ENCODE measurements around the gene PTPRN2.

Gene PTPRN2

GRCh38 chr7:157827863-157828160 is 759.8 kb downstream of the PTPRN2 start:
- no peak for DNase-seq

- DNase-seq = no peak
These were observed 760.4 kb downstream of the PTPRN2 start for GRCh38 chr7:157827045-157827862.

GRCh38 chr7:157826566-157826965 is 761.1 kb downstream of the PTPRN2 start:
- no peak for DNase-seq

- DNase-seq = no peak
These were observed 762.3 kb downstream of the PTPRN2 start for GRCh38 chr7:157825325-157825724.

GRCh38 chr7:157824819-157825121 is 762.9 kb downstream of the PTPRN2 start:
- DNase-seq = no peak

GRCh38 chr7:157824011-157824818 is 763.4 kb downstream of the PTPRN2 start:
- no peak for DNase-seq

GRCh38 chr7:157822688-157823031 is 765.0 kb downstream of the PTPRN2 start:
- DNase-seq = no peak

- DNase-seq = no peak
These were observed 765.5 kb downstream of the PTPRN2 start for GRCh38 chr7:157821959-157822687.

- DNase-seq = no peak
These were observed 766.8 kb downstream of the PTPRN2 start for GRCh38 chr7:157820796-157821195.

- DNase-seq = no peak
These were observed 768.2 kb downstream of the PTPRN2 start for GRCh38 chr7:157819455-157819807.

GRCh38 chr7:157818701-157819454 is 768.7 kb downstream of the PTPRN2 start:
- no peak for DNase-seq

- DNase-seq = no peak
These were observed 769.5 kb downstream of the PTPRN2 start for GRCh38 chr7:157817944-157818700.

GRCh38 chr7:157817433-157817832 is 770.2 kb downstream of the PTPRN2 start:
- no peak for DNase-seq

GRCh38 chr7:157816526-157817250 is 770.9 kb downstream of the PTPRN2 start:
- DNase-seq = no peak

- DNase-seq = no peak
These were observed 771.5 kb downstream of the PTPRN2 start for GRCh38 chr7:157816086-157816485.

- no peak for DNase-seq
These were observed 772.0 kb downstream of the PTPRN2 start for GRCh38 chr7:157815706-157816022.

- DNase-seq = no peak
These were observed 772.5 kb downstream of the PTPRN2 start for GRCh38 chr7:157814931-157815705.

- no peak for DNase-seq
These were observed 773.6 kb downstream of the PTPRN2 start for GRCh38 chr7:157813741-157814661.

GRCh38 chr7:157813053-157813452 is 774.6 kb downstream of the PTPRN2 start:
- no peak for DNase-seq

GRCh38 chr7:157811946-157812345 is 775.7 kb downstream of the PTPRN2 start:
- DNase-seq = no peak
